Thoracic aorta (tissue), 2 donors: ENCODE measurements around the gene TUNAR. TPM values are rescaled to one million over a fixed set of nuclear protein-coding genes. Genes with fewer than 3 reads are reported as not detected.

Experiments
- ATAC-seq: fragments of 150-250 bp; one replicate; pipeline ENCODE4 v1.8.0; 2017; ENCODE audit warnings: low read depth; ENCODE audit not compliant: insufficient number of reproducible peaks, low FRiP score
- DNase-seq: peaks from one replicate; pipeline ENCODE4 v3.0.0-alpha.2; 2020; ENCODE audit warnings: low spot score
- H3K27ac ChIP-seq, 2 donors: fragments of 200-600 bp; sonication (generic); 1 replicate in 1 of 2; 2 replicates in 1 of 2; pipeline ENCODE4 v1.5.1; 2016; ENCODE audit warnings: mild to moderate bottlenecking in 2 of 2, moderate library complexity in 2 of 2
- H3K27me3 ChIP-seq: fragments of 200-600 bp; sonication (generic); replicated peaks from 2 replicates; pipeline ENCODE4 v1.6.0; 2016; ENCODE audit warnings: mild to moderate bottlenecking; ENCODE audit not compliant: insufficient read depth
- H3K36me3 ChIP-seq: fragments of 200-600 bp; sonication (generic); one replicate; pipeline ENCODE4 v1.5.1; 2016
- H3K4me1 ChIP-seq, 2 donors: fragments of 200-600 bp; sonication (generic); 1 replicate in 1 of 2; 2 replicates in 1 of 2; pipeline versions ENCODE4 v1.5.1 to v1.6.0; 2016; ENCODE audit warnings: low read depth in 2 of 2, mild to moderate bottlenecking in 1 of 2; ENCODE audit not compliant: control insufficient read depth in 1 of 2
- H3K4me3 ChIP-seq: fragments of 200-600 bp; sonication (generic); 2 replicates; pipeline ENCODE4 v1.5.1; 2016; ENCODE audit warnings: mild to moderate bottlenecking
- H3K9me3 ChIP-seq: fragments of 200-600 bp; sonication (generic); 2 replicates; pipeline ENCODE4 v1.5.1; 2016
- total RNA-seq, 2 donors: library from RNA; depleted of rRNA; stranded (reverse); fragments of >200 nt; gene quantifications; one replicate each; pipeline versions ENCODE4 v1.1.0 to v1.2.3, GENCODE V29; 2016
- TF ChIP-seq, protein P1 (sequence below): fragments of 200-600 bp; sonication (generic); IDR thresholded peaks from one replicate; pipeline ENCODE4 v1.5.1; 2019; ENCODE audit warnings: antibody characterized with exemption

Gene TUNAR
- total RNA-seq, 2 donors from 2014 or later, result not detected

DNA sequence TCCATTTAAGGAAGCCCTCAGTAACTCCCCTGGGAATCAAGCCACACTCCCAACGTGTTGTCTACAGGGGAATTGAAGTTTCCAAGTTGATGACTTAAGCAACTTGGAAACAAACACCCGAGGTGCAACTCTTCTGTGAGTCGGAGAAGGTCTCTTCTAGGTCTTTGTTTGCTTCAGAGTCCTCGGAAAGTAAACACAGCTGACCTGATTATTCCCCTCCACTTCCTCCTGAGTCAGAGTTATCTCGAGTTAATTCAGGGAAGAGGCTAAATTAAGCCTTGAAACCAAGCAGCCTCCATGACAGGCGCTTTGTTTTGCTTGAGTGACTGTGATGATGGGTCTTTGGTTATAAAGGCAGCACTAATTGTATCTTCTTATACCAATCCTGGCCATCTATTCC, 41.8 kb downstream of the TUNAR start:
- H3K4me1 ChIP-seq, result no peaks in the 10 kb centered on the region
- no peaks in the 10 kb centered on the region for H3K9me3 ChIP-seq
- no peak for ATAC-seq
- no peaks in the 10 kb centered on the region for H3K27me3 ChIP-seq
- TF ChIP-seq, protein P1, sequence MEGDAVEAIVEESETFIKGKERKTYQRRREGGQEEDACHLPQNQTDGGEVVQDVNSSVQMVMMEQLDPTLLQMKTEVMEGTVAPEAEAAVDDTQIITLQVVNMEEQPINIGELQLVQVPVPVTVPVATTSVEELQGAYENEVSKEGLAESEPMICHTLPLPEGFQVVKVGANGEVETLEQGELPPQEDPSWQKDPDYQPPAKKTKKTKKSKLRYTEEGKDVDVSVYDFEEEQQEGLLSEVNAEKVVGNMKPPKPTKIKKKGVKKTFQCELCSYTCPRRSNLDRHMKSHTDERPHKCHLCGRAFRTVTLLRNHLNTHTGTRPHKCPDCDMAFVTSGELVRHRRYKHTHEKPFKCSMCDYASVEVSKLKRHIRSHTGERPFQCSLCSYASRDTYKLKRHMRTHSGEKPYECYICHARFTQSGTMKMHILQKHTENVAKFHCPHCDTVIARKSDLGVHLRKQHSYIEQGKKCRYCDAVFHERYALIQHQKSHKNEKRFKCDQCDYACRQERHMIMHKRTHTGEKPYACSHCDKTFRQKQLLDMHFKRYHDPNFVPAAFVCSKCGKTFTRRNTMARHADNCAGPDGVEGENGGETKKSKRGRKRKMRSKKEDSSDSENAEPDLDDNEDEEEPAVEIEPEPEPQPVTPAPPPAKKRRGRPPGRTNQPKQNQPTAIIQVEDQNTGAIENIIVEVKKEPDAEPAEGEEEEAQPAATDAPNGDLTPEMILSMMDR, result no peak
- no peak overlapping the region for H3K4me3 ChIP-seq
- H3K36me3 ChIP-seq, result no peaks in the 10 kb centered on the region
- DNase-seq, result no peak
- H3K27ac ChIP-seq, result no peak overlapping the region

DNA sequence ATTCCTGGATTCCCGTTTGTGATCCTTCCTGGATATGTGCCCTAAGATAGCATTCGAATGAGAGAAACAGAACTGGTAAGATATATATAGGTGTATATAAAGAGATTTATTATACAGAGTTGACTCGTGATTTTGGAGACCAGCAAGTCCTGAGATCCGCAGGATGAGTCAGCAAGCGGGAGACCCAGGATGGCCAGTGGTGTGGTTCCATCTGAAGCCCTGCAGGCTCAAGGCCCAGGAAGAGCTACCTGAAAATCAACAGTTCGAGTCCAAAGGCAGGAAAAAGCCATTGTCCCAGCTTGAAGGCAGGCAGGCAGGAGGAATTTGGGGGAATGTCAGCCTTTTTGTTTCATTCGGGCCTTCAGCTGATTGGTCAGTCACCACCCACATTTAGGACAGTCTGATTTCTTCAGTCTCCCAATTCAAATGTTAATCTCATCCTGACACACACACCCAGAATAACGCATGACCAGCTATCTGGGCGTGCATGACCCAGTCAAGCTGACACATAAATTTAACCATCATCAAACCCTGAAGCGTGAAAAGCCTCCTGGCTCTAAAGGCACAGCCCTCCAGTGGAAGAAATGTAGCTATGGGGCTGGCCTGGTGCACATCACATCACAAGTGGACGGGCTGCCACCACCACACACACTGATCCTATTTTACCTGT, 44.3 kb downstream of the TUNAR start:
- ATAC-seq (no peak), DNase-seq (no peak)
- H3K9me3 ChIP-seq, result no peaks in the 10 kb centered on the region

DNA sequence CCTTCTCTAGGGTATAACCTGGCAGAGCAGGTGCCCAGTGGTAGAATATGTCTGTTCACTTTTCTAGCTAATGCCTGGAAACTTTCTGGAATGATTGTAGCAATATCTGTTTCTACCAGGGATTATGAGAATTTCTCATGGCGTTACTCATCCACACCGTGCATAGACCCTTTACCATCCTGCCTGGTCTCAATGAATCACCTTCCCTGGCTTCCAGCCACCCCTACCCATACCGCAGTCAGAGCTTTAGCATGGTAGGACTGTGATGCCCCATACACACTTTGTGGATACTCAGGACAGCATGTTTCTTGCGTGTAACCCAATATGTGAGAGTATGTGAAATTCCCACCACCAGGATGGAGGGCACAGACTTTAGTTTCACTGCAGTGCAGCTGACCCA, 45.4 kb downstream of the TUNAR start:
- no peaks in the 10 kb centered on the region for H3K9me3 ChIP-seq
- no peaks in the 10 kb centered on the region for H3K27me3 ChIP-seq

More for the DNA sequence above, 44.3 kb downstream of the TUNAR start:
- Histone ChIP-seq H3K27me3 (no peaks in the 10 kb centered on the region), H3K4me1 (no peaks in the 10 kb centered on the region), H3K36me3 (no peaks in the 10 kb centered on the region), H3K4me3 (no peak overlapping the region), H3K27ac (no peak overlapping the region)
- TF ChIP-seq, protein P1, result no peak

DNA sequence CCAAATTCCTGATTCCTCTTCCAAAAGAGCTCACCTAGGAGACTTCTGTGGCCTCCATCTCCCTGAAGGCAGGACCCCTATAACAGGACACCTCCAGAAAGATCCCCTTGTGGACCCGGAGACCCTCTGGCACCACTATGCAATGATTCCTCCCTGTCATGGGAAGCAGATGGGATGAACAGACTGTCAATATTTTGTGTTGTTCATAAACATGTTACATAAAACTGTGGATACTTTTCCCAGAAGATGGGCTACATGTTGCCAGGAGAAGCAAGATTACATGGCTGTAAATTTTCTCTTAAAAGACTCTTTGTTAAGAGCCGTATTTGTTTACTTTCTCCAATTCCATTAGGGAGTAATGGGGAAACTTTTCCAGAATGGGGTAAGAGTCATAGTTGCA, 52.1 kb downstream of the TUNAR start:
- no peaks in the 10 kb centered on the region for H3K9me3 ChIP-seq
- DNase-seq, result no peak
- H3K27me3 ChIP-seq, result no peaks in the 10 kb centered on the region

More for the DNA sequence above, 45.4 kb downstream of the TUNAR start:
- Histone ChIP-seq H3K36me3 (no peaks in the 10 kb centered on the region), H3K4me1 (no peaks in the 10 kb centered on the region), H3K27ac (no peak overlapping the region), H3K4me3 (no peak overlapping the region)
- ATAC-seq (no peak), DNase-seq (no peak)
- TF ChIP-seq, protein P1, result no peak

DNA sequence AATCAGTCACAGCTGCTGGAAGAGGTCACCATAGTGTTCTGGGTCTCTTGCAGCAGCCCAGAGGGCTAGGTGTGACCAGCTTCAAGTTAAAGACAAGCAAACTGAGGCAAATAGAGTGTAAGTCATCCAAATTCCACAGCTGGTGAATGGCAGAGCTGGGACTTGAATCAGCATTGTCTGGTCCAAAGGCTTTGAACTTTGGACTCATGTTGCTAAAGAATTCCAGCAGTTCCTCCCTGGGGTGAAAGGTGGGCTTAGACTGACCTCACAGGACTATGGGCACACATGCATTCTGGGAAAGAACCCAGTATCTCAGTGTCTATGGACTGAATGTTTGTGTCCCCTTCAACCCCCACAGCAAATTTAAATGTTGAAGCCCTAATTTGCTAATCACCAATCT, 54.8 kb downstream of the TUNAR start:
- no peaks in the 10 kb centered on the region for H3K36me3 ChIP-seq
- H3K9me3 ChIP-seq, result no peaks in the 10 kb centered on the region
- H3K27ac ChIP-seq, result no peak overlapping the region
- DNase-seq (no peak), ATAC-seq (no peak)
- no peak overlapping the region for H3K4me3 ChIP-seq
- TF ChIP-seq, protein P1, result no peak
- no peaks in the 10 kb centered on the region for H3K27me3 ChIP-seq
- no peaks in the 10 kb centered on the region for H3K4me1 ChIP-seq

More for the DNA sequence above, 52.1 kb downstream of the TUNAR start:
- Histone ChIP-seq H3K36me3 (no peaks in the 10 kb centered on the region), H3K4me1 (no peaks in the 10 kb centered on the region), H3K4me3 (no peak overlapping the region), H3K27ac (no peak overlapping the region)
- TF ChIP-seq, protein P1, result no peak
- ATAC-seq, result no peak
